A673 (cell line): Measurements from ENCODE around the gene GPR68. TPM values are rescaled to one million over a fixed set of nuclear protein-coding genes. Genes with fewer than 3 reads are reported as not detected.

Experiments
- BruUV-seq: library from RNA; stranded (reverse); fragments of 400-500 nt; replicated peaks from 2 replicates; lab custom pipeline; 2021; lab: Mats Ljungman, UMichigan
- CTCF ChIA-PET: fragments of 300-600 bp; sonication (Branson Sonifier 250); formaldehyde crosslinking; loops from one replicate; lab custom pipeline; 2022; ENCODE audit warnings: antibody characterized with exemption; lab: Charles Lee
- POLR2A ChIA-PET: fragments of 300-600 bp; sonication (Branson Sonifier 250); formaldehyde crosslinking; loops from one replicate; lab custom pipeline; 2022; ENCODE audit warnings: antibody characterized with exemption; ENCODE audit not compliant: low non-redundant PET; lab: Charles Lee
- DNase-seq: peaks from one replicate; pipeline ENCODE4 v3.0.0-alpha.2; 2015; ENCODE audit warnings: low spot score
- H3K27ac ChIP-seq: fragments of 200-600 bp; sonication (generic); 2 replicates; pipeline ENCODE4 v1.5.1; 2016; ENCODE audit warnings: mixed run types, low read depth, mild to moderate bottlenecking, mixed read lengths, antibody characterized with exemption, low read length; ENCODE audit not compliant: poor library complexity, severe bottlenecking
- H3K27me3 ChIP-seq: fragments of 200-600 bp; sonication (generic); replicated peaks from 2 replicates; pipeline ENCODE4 v1.6.1; 2017; ENCODE audit warnings: mixed run types, low read depth, mild to moderate bottlenecking, mixed read lengths, antibody characterized with exemption, low read length; ENCODE audit not compliant: insufficient read depth, poor library complexity
- H3K36me3 ChIP-seq: fragments of 200-600 bp; sonication (generic); 2 replicates; pipeline ENCODE4 v1.6.1; 2016; ENCODE audit warnings: mixed run types, mild to moderate bottlenecking, mixed read lengths, antibody characterized with exemption, low read length; ENCODE audit not compliant: insufficient read depth, poor library complexity, severe bottlenecking
- H3K4me1 ChIP-seq: fragments of 200-600 bp; sonication (generic); 2 replicates; pipeline ENCODE4 v1.6.1; 2017; ENCODE audit warnings: mixed run types, mild to moderate bottlenecking, mixed read lengths, antibody characterized with exemption, low read length; ENCODE audit not compliant: insufficient read depth, poor library complexity, severe bottlenecking
- H3K4me3 ChIP-seq: fragments of 200-600 bp; sonication (generic); 2 replicates; pipeline ENCODE4 v1.5.1; 2016; ENCODE audit warnings: low read depth, mixed run types, mild to moderate bottlenecking, mixed read lengths, low read length; ENCODE audit not compliant: poor library complexity, severe bottlenecking
- H3K9me3 ChIP-seq: fragments of 200-600 bp; sonication (generic); 2 replicates; pipeline ENCODE4 v1.6.1; 2016; ENCODE audit warnings: mixed run types, low read depth, mild to moderate bottlenecking, mixed read lengths, antibody characterized with exemption, low read length; ENCODE audit not compliant: poor library complexity, severe bottlenecking
- CTCF ChIP-seq: fragments of 300-800, 200-600 bp; sonication (generic); conservative IDR thresholded peaks from 2 replicates; pipeline ENCODE4 v1.5.1; 2017; ENCODE audit warnings: low read depth, mild to moderate bottlenecking, antibody characterized with exemption, low read length, moderate library complexity, mixed read lengths
- EZH2 ChIP-seq: fragments of 200-600 bp; sonication (generic); IDR thresholded peaks from 2 replicates; pipeline ENCODE4 v1.6.1; 2017; ENCODE audit warnings: borderline replicate concordance, low read depth, mild to moderate bottlenecking, mixed read lengths, antibody characterized with exemption, low read length; ENCODE audit not compliant: poor library complexity, severe bottlenecking
- intact Hi-C: fragments of 100-400 bp; cut with micrococcal nuclease; formaldehyde crosslinking; loops from one replicate; pipeline ENCODE4 v1.10.0; 2022; ENCODE audit not compliant: unreplicated experiment
- total RNA-seq: library from RNA; stranded (reverse); gene quantifications from 2 replicates; pipeline ENCODE4 v1.2.3, GENCODE V29; 2021

The GPR68 gene
- total RNA-seq, 1 experiment from 2014 or later: 0.30 TPM

- ChIA-PET POLR2A (no interaction called here), CTCF (interaction anchor here (0.8 kb wide), 1 partner anchor 12 kb away, joined by 3 read pairs; no protein-coding TSS in a partner anchor)
- no peaks in the 10 kb centered on the region for H3K9me3 ChIP-seq
- no peaks in the 10 kb centered on the region for H3K36me3 ChIP-seq
- H3K27ac ChIP-seq: no peak overlapping the region
- no peaks in the 10 kb centered on the region for H3K27me3 ChIP-seq
- H3K4me1 ChIP-seq: peaks cover 13% of the 10 kb centered on the region
- TF ChIP-seq EZH2 (no peak), CTCF (peak; percentile 38)
- intact Hi-C loops: no loop called here
- no TSS peak for BruUV-seq
- no peak for DNase-seq
- peak overlapping the region; percentile 53 for H3K4me3 ChIP-seq
Observed at GRCh38 chr14:91252871-91253794, 8.6 kb upstream of the GPR68 start.

- Histone ChIP-seq H3K4me1 (peaks cover 9% of the 10 kb centered on the region), H3K27ac (no peak overlapping the region), H3K36me3 (no peaks in the 10 kb centered on the region), H3K4me3 (no peak overlapping the region), H3K27me3 (no peaks in the 10 kb centered on the region), H3K9me3 (no peaks in the 10 kb centered on the region)
- peak; percentile 54 for DNase-seq
- ChIA-PET CTCF (no interaction called here), POLR2A (interaction anchor here (0.7 kb wide), 1 partner anchor 338 kb away, joined by 3 read pairs; no protein-coding TSS in a partner anchor)
- intact Hi-C loops: no loop called here
- TF ChIP-seq CTCF (no peak), EZH2 (no peak)
- no TSS peak for BruUV-seq
Observed at GRCh38 chr14:91250912-91251311, 6.4 kb upstream of the GPR68 start.

- Histone ChIP-seq H3K9me3 (no peaks in the 10 kb centered on the region), H3K27me3 (no peaks in the 10 kb centered on the region), H3K4me3 (no peak overlapping the region), H3K27ac (no peak overlapping the region), H3K36me3 (no peaks in the 10 kb centered on the region), H3K4me1 (peaks cover 9% of the 10 kb centered on the region)
- CTCF ChIA-PET: no interaction called here
- no peak for TF ChIP-seq EZH2
- no peak for TF ChIP-seq CTCF
- BruUV-seq: no TSS peak
- intact Hi-C loops: no loop called here
- POLR2A ChIA-PET: interaction anchor here (0.7 kb wide), 1 partner anchor 338 kb away, joined by 3 read pairs; no protein-coding TSS in a partner anchor
- no peak for DNase-seq
Observed at GRCh38 chr14:91249841-91250616, 5.5 kb upstream of the GPR68 start.
